GM20000 (cell line): ENCODE measurements around the gene SAYSD1.

Experiments
- DNase-seq: peaks from one replicate; pipeline ENCODE4 v3.0.0; 2012; ENCODE audit warnings: low spot score
- TF ChIP-seq, protein P1 (sequence below): IDR thresholded peaks from 2 replicates; pipeline ENCODE4 v1.5.1; 2012; ENCODE audit warnings: mild to moderate bottlenecking, control low read depth; ENCODE audit errors: extremely low read depth, missing control alignments

Gene SAYSD1

DNA sequence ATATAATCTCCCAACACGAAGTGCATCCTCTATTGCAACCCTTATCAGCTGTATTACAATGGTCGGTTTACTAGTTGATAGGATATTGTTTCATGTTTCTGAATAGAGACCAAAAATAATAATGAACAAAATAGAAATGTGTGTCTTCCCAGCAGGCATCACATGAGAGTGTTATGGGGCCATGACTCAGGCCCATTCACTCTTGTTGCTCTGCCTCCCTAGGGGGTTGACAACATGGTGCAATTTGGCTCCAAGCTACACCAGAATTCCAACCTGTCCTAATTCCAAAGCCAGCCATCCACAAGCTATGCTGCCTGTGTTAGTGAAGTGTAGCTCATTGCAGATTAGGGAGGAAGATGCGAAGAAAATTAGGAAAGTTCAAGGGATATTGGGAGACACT, 13.1 kb upstream of the SAYSD1 start:
- no peak for DNase-seq
- TF ChIP-seq, protein P1, sequence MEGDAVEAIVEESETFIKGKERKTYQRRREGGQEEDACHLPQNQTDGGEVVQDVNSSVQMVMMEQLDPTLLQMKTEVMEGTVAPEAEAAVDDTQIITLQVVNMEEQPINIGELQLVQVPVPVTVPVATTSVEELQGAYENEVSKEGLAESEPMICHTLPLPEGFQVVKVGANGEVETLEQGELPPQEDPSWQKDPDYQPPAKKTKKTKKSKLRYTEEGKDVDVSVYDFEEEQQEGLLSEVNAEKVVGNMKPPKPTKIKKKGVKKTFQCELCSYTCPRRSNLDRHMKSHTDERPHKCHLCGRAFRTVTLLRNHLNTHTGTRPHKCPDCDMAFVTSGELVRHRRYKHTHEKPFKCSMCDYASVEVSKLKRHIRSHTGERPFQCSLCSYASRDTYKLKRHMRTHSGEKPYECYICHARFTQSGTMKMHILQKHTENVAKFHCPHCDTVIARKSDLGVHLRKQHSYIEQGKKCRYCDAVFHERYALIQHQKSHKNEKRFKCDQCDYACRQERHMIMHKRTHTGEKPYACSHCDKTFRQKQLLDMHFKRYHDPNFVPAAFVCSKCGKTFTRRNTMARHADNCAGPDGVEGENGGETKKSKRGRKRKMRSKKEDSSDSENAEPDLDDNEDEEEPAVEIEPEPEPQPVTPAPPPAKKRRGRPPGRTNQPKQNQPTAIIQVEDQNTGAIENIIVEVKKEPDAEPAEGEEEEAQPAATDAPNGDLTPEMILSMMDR: no peak

DNA sequence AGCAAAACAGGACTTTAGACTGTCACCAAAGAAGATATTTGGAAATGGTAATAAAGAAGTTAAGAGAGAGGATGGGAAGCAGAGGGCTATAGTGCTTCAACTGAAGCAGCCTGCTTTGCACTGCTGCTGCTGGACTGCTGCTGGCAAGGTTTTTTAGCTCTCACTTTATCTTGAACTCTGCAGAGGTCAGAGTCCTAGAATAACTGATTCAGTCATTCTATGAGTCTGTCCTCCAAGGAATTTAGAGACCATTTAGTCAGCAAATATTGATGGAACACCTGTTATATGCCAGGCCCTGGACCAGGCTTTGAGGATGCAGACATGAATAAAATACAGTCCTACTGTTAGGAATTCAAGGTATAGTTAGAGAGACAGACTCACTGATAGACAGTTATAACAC, 9.1 kb upstream of the SAYSD1 start:
- TF ChIP-seq, protein P1: no peak
- no peak for DNase-seq

DNA sequence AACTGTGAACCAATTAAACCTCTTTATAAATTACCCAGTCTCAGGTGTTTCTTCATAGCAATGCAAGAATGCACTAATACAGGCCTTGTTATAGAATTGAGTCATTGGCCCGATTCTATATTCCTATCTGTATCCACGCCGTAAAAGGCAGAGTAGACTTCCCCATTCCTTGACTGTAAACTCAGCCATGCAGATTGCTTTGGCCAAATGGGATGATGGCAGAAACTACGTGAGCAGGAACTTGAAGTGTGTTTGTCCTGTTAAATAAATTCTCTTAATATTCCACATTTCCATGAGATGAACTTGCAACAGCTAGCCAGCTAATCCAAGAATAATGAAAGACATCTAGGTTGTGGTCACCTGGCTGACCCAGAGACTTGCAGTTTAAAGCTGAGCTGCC, 3.9 kb upstream of the SAYSD1 start:
- TF ChIP-seq, protein P1: no peak
- no peak for DNase-seq

DNA sequence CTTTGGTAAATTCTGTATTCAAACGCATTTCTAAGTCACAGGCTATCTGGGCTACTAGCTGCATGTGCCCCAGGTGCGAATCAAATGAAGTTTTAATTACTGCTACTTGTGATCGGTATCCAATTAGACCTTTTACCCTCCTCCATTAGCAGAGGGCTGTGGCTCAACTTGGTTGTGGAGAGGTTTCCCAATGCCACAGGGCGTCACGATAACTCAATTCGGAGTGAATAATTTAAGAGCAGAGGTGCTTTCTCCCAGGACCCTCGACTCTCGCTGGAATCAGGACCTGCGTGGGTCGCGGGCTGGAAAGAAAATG, 640 bp downstream of the SAYSD1 start:
- TF ChIP-seq, protein P1: no peak
- no peak for DNase-seq

DNA sequence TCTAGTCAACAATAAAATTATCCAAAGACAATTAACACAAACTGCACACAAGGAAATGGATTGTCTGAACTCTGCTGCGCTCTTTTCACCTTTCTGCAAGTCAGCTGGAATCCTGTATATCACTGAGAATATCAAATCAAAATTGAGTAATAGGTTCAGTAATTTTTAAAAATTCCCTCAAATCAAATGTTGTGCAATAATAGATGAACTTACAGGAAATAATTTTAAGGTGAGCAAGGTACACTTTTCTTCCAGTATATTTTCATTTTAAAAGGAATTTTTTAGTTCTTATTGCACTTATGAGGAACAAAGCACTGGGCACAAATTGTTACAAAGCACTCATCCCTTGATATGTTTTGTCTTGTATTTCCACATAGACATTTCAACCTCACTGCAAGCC, 1.2 kb downstream of the SAYSD1 start:
- TF ChIP-seq, protein P1: no peak
- DNase-seq: no peak

DNA sequence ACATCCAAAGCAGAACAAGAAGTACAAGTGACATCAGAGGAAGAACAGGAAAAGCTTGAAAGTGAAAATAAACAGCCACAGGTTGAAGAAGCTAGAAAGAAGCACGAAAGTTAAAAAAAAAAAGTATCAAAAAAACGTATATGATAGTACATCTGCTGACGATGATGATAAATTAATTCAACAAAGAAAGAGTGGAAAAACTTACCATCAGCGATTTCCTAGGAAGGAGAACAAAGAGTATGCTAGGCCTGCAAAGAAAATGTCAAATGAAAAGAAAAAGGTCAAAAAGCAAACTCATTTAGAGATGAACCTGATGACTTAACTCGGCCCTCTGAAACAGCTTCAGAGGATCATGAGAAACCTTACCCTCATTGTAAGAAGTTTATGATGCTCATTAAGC, 3.7 kb downstream of the SAYSD1 start:
- TF ChIP-seq, protein P1: no peak
- DNase-seq: no peak

DNA sequence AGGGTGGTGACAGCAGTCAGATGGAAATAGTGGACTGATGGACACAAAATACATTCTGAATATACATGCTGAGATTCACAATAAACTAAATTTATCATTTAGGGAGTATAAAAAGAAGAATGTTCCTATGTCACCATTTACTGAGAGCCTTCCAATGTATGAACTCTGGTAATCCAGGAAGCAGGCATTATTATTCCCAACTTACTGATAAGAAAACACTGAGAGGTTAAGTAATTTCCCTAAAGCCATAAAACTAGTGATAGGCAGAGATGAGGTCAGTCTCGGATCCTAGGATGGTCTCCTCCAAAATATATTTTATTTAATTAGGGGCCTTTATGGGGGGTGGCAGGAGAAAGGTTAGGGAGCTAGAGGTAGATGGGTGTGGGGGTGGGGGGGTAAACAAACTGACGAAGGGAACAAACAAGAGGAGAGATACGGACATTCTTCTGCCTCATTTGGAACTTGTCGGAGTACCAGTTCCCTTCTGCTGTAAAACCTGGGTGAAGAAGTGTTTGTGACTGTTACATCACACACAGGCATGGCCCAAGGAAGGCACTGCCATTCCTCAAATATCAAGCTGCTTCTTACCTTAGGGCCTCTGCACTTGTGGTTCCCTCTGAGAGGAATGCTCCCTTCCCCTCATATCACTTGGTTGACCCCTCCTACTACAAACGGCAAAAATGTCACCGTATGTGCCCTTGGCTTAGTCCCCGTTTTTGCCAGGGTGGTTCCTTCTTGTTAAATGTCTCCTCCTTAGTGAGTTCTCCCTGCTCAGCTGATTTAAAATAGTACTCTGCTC, 6.7 kb downstream of the SAYSD1 start:
- DNase-seq: no peak
- TF ChIP-seq, protein P1: no peak
